ENCODE results near the gene HDAC8.

GRCh38 chrX:72475952-72476668 lies 96.5 kb downstream of the HDAC8 start:
- TF ChIP-seq CTCF (IDR thresholded peaks at IDR 0.05) (no peak), EZH2 (IDR thresholded peaks at IDR 0.05; ENCODE audit: borderline replicate concordance, insufficient read depth, low read depth, low read length, poor library complexity, severe bottlenecking) (no peak)

All from B cell (primary cell).